ENCODE results near the gene SLC6A3.

SLC6A3 gene

GRCh38 chr5:1413611-1414241 lies 31.5 kb downstream of the SLC6A3 start:
- TF ChIP-seq CTCF (IDR thresholded peaks at IDR 0.05; ENCODE audit: control insufficient read depth, insufficient read depth, low read depth, low read length, missing control alignments), result no peak
- no peak overlapping the region for H3K4me3 ChIP-seq (ENCODE audit: control insufficient read depth, low read depth, low read length)
- no peak for DNase-seq (ENCODE audit: low read depth)

GRCh38 chr5:1413211-1413610 lies 32.0 kb downstream of the SLC6A3 start:
- no peak for DNase-seq (ENCODE audit: low read depth)
- H3K4me3 ChIP-seq (ENCODE audit: control insufficient read depth, low read depth, low read length), result no peak overlapping the region
- TF ChIP-seq CTCF (IDR thresholded peaks at IDR 0.05; ENCODE audit: control insufficient read depth, insufficient read depth, low read depth, low read length, missing control alignments), result no peak

GRCh38 chr5:1412621-1413020 lies 32.6 kb downstream of the SLC6A3 start:
- no peak for TF ChIP-seq CTCF (IDR thresholded peaks at IDR 0.05; ENCODE audit: control insufficient read depth, insufficient read depth, low read depth, low read length, missing control alignments)
- no peak for DNase-seq (ENCODE audit: low read depth)
- H3K4me3 ChIP-seq (ENCODE audit: control insufficient read depth, low read depth, low read length), result no peak overlapping the region

GRCh38 chr5:1412163-1412562 lies 33.1 kb downstream of the SLC6A3 start:
- H3K4me3 ChIP-seq (ENCODE audit: control insufficient read depth, low read depth, low read length), result no peak overlapping the region
- no peak for TF ChIP-seq CTCF (IDR thresholded peaks at IDR 0.05; ENCODE audit: control insufficient read depth, insufficient read depth, low read depth, low read length, missing control alignments)
- no peak for DNase-seq (ENCODE audit: low read depth)

- H3K4me3 ChIP-seq (ENCODE audit: control insufficient read depth, low read depth, low read length), result no peak overlapping the region
- TF ChIP-seq CTCF (IDR thresholded peaks at IDR 0.05; ENCODE audit: control insufficient read depth, insufficient read depth, low read depth, low read length, missing control alignments), result no peak
- no peak for DNase-seq (ENCODE audit: low read depth)
Measured at GRCh38 chr5:1411099-1411498, 34.1 kb downstream of the SLC6A3 start.

- no peak for DNase-seq (ENCODE audit: low read depth)
- H3K4me3 ChIP-seq (ENCODE audit: control insufficient read depth, low read depth, low read length), result no peak overlapping the region
- no peak for TF ChIP-seq CTCF (IDR thresholded peaks at IDR 0.05; ENCODE audit: control insufficient read depth, insufficient read depth, low read depth, low read length, missing control alignments)
Measured at GRCh38 chr5:1410156-1411014, 34.9 kb downstream of the SLC6A3 start.

Data from AG09309 (cell line).